Astrocyte (in vitro differentiated cells and primary cell): ENCODE data around the gene CLCNKA.

Source experiments
- EZH2 ChIP-seq: IDR thresholded peaks from 2 replicates; pipeline ENCODE4 v1.6.1; 2012; ENCODE audit warnings: mild to moderate bottlenecking, low read length, inconsistent platforms; ENCODE audit not compliant: insufficient read depth
- TF ChIP-seq, protein P1 (sequence below): IDR thresholded peaks from 2 replicates; pipeline ENCODE4 v1.5.1; 2011; ENCODE audit warnings: low read depth, mild to moderate bottlenecking, inconsistent platforms, low read length, moderate library complexity; ENCODE audit not compliant: insufficient read depth

DNA sequence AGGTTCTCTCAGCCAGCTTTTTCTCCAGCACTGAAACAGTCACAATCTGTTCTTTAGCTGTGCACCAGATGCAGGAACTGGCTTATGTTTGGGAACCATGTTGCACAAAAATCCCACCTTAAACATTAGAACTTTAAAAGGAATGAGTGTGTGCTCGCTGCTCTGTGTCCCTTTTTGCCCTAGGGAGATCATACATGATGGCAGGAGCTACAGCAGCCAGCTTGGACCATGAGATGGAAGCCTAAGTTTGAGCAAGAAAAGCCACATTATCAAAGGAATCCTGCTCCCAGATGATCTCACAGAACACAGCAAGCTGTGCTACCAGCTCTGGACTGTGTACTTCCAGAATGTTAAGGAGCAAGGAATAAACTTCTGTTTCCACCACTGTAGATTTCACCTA is 49.4 kb upstream of the CLCNKA start:
- TF ChIP-seq, protein P1, sequence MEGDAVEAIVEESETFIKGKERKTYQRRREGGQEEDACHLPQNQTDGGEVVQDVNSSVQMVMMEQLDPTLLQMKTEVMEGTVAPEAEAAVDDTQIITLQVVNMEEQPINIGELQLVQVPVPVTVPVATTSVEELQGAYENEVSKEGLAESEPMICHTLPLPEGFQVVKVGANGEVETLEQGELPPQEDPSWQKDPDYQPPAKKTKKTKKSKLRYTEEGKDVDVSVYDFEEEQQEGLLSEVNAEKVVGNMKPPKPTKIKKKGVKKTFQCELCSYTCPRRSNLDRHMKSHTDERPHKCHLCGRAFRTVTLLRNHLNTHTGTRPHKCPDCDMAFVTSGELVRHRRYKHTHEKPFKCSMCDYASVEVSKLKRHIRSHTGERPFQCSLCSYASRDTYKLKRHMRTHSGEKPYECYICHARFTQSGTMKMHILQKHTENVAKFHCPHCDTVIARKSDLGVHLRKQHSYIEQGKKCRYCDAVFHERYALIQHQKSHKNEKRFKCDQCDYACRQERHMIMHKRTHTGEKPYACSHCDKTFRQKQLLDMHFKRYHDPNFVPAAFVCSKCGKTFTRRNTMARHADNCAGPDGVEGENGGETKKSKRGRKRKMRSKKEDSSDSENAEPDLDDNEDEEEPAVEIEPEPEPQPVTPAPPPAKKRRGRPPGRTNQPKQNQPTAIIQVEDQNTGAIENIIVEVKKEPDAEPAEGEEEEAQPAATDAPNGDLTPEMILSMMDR: no peak
- no peak for TF ChIP-seq EZH2
